ENCODE measurements around the gene SMIM45.

- TF ChIP-seq EZH2 (IDR thresholded peaks at IDR 0.05; ENCODE audit: low read depth) (no peak), CTCF (conservative IDR thresholded peaks at IDR 0.05) (no peak)
Observed at GRCh38 chr22:42001121-42001520, 49.2 kb downstream of the SMIM45 start.

Measured in PC-9 (cell line).